Measurements from ENCODE around the gene PNMA6E.

- TF ChIP-seq GTF2F1 (IDR thresholded peaks at IDR 0.05; ENCODE audit: low read length) (no peak), ZNF318 (CRISPR knock-in tag; IDR thresholded peaks at IDR 0.05) (no peak), MED1 (CRISPR knock-in tag; IDR thresholded peaks at IDR 0.05) (no peak), ZNF138 (CRISPR knock-in tag; IDR thresholded peaks at IDR 0.05; ENCODE audit: low read depth) (no peak), ZNF616 (CRISPR knock-in tag; IDR thresholded peaks at IDR 0.05; ENCODE audit: low read depth) (no peak), ARNT (IDR thresholded peaks at IDR 0.05) (no peak), TOE1 (CRISPR knock-in tag; IDR thresholded peaks at IDR 0.05) (no peak), POLR2A (IDR thresholded peaks at IDR 0.05; ENCODE audit: insufficient read depth in 1 of 2, low read depth in 2 of 2, low read length in 2 of 2) (no peak), THAP11 (CRISPR knock-in tag; IDR thresholded peaks at IDR 0.05) (no peak), USF2 (IDR thresholded peaks at IDR 0.05; ENCODE audit: low read depth, low read length) (no peak), USF2 (CRISPR knock-in tag; IDR thresholded peaks at IDR 0.05; ENCODE audit: borderline replicate concordance) (no peak), POLR2AphosphoS5 (IDR thresholded peaks at IDR 0.05; ENCODE audit: low read depth, low read length) (no peak), CTCF (CRISPR knock-in tag; IDR thresholded peaks at IDR 0.05) (no peak), MAFK (conservative IDR thresholded peaks at IDR 0.05 in 1 of 2, IDR thresholded peaks at IDR 0.05 in 1 of 2; ENCODE audit: low read length in 2 of 2) (no peak)
Observed at GRCh38 chrX:153352858-153353257, 48.3 kb downstream of the PNMA6E start.

Measured in HepG2 (cell line).